ENCODE data around the gene AASDH. TPM values are rescaled to one million over a fixed set of nuclear protein-coding genes. Genes with fewer than 3 reads are reported as not detected.

AASDH gene
- total RNA-seq, 2 donors from 2014 or later = 5.4 to 33.6 TPM

DNA sequence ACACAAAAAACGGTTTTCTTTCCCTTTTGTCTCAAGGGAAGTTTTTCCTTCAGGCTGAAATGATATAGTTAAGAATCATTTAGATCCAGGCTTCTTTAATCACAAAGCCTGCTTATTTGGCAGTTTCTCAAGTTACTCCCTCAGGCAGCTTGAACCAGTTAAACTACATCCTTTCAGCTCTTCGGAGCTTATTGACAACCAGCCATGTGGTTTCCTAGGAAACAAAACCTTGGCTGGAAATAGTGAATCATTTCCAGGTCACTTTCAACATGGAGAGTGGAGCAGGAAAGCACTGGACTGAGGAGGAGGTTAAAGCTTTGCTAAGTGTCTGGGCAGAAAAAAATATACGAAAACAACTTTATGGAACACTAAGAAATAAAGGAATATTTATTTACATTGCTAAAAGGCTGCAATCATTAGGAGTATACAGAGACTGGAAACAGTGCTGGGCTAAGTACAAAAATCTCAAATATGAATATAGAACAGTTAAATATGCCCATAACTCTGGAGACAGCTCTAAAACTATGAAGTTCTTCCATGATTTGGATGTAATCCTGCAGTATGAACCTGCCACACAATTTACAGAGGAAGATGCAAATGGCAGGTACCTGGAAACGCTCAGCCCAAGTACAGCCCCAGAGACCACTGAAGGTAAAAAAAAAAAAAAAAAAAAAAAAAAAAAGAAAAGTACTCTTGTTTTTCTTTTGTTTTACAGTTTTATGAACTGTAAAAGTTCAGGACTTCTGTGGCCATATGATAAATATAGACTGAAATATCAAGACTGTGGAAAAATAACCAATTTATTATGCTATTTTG, 23.2 kb upstream of the AASDH start:
- peak; percentile 68 to 91 (median 76) for DNase-seq
- peaks cover 12% of the 10 kb centered on the region for H3K4me1 ChIP-seq
- H3K27me3 ChIP-seq = no peaks in the 10 kb centered on the region
- H3K9me3 ChIP-seq = no peaks in the 10 kb centered on the region
- H3K4me3 ChIP-seq = no peak overlapping the region
- H3K27ac ChIP-seq = peak overlapping the region in 3 of 4 donors; percentile 41 to 69 (median 69)
- TF ChIP-seq, protein P1, sequence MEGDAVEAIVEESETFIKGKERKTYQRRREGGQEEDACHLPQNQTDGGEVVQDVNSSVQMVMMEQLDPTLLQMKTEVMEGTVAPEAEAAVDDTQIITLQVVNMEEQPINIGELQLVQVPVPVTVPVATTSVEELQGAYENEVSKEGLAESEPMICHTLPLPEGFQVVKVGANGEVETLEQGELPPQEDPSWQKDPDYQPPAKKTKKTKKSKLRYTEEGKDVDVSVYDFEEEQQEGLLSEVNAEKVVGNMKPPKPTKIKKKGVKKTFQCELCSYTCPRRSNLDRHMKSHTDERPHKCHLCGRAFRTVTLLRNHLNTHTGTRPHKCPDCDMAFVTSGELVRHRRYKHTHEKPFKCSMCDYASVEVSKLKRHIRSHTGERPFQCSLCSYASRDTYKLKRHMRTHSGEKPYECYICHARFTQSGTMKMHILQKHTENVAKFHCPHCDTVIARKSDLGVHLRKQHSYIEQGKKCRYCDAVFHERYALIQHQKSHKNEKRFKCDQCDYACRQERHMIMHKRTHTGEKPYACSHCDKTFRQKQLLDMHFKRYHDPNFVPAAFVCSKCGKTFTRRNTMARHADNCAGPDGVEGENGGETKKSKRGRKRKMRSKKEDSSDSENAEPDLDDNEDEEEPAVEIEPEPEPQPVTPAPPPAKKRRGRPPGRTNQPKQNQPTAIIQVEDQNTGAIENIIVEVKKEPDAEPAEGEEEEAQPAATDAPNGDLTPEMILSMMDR (IDR thresholded peaks at IDR 0.05) = no peak
- peak in 2 of 3 donors; percentile 24 to 31 for TF ChIP-seq POLR2A (IDR thresholded peaks at IDR 0.05)
- WGBS, 2 donors = 14 to 24% methylated on average over 4 of the region's 4 CpGs
- intact Hi-C loops (cut with DNase I) = no loop called here
- ATAC-seq = peak; percentile 100
- no peaks in the 10 kb centered on the region for H3K36me3 ChIP-seq (replicated peaks in 1 of 2; ENCODE audit: insufficient read depth in 1 of 2, low read depth in 2 of 2)

DNA sequence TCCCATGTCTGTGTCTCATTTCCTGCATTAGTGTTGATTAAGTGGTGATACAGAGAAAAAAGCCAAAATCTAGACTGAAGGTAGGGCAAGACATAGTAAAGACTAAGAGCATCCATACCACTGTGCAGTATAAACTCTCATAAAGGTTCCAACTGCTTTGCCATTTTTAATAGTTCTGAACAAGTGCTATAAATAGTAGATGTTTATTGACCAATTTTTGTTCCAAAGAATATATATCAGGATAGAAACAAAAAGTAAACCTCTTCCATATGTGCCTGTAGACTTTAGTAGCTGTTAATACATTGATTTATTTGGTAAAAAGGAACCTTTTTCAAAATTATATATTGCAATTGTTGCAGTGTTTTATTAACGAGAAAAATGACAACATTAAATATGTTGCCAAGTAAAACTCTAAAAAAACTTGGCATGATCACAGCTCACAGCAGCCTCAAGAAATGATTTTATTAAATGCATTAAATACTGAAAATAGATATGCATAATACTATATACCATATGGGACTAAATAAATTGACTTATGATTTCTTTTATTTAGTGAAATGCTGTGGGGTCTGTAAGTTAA, 22.3 kb upstream of the AASDH start:
- DNase-seq = no peak
- no peaks in the 10 kb centered on the region for H3K36me3 ChIP-seq (replicated peaks in 1 of 2; ENCODE audit: insufficient read depth in 1 of 2, low read depth in 2 of 2)
- no peaks in the 10 kb centered on the region for H3K9me3 ChIP-seq
- ATAC-seq = no peak
- H3K4me3 ChIP-seq = no peak overlapping the region
- H3K27me3 ChIP-seq = no peaks in the 10 kb centered on the region
- peaks cover 12% of the 10 kb centered on the region for H3K4me1 ChIP-seq
- 3 to 4% methylated on average over 1 of the region's 1 CpG for WGBS, 2 donors
- TF ChIP-seq, protein P1 (IDR thresholded peaks at IDR 0.05) = no peak
- TF ChIP-seq POLR2A (IDR thresholded peaks at IDR 0.05) = no peak
- H3K27ac ChIP-seq = peak overlapping the region in 3 of 4 donors; percentile 41 to 69 (median 69)
- intact Hi-C loops (cut with DNase I) = no loop called here

DNA sequence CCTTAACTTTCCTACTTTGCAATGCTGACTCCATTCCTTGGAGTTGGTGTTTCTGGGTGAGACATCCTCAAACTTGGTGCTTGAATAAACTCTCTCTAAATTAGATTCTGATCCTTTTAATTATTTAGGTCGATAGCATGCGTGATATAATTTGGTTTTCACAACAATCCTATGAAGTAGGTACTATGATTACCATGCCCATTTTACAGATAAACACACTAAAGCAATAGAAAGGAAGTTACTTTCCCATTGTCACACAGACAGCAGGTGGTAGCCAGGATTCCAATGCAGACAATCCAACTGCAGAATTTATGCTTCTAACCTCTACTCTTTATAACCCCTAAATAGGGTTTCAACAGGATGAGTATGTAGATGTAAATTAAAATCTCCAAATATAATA, 21.7 kb upstream of the AASDH start:
- no peak for ATAC-seq
- Histone ChIP-seq H3K36me3 (replicated peaks in 1 of 2; ENCODE audit: insufficient read depth in 1 of 2, low read depth in 2 of 2) (no peaks in the 10 kb centered on the region), H3K4me3 (no peak overlapping the region), H3K4me1 (peaks cover 12% of the 10 kb centered on the region), H3K9me3 (no peaks in the 10 kb centered on the region), H3K27me3 (no peaks in the 10 kb centered on the region), H3K27ac (no peak overlapping the region)
- 84 to 86% methylated on average over 2 of the region's 2 CpGs for WGBS, 2 donors
- intact Hi-C loops (cut with DNase I) = no loop called here
- no peak for TF ChIP-seq POLR2A (IDR thresholded peaks at IDR 0.05)
- no peak for DNase-seq

DNA sequence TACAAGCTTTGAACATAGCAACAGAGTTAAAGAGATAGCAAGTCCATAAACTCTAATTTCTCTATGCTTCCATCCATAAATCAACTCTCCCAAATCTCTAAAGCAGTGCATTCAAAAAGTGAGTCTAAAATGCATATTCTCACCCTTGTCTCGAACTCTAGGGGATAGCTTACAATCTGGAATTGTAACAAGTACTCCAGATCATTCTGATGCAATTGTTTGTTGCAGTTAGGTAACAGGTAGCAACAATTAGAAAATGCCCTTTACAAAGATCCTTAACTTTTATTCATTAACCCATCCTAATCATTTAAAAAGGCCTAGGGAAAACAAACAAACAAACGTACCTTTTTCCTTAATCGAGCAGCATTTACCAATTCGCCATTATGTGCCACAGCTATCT, 18.9 kb upstream of the AASDH start:
- Histone ChIP-seq H3K27me3 (no peaks in the 10 kb centered on the region), H3K27ac (no peak overlapping the region), H3K4me1 (peaks cover 12% of the 10 kb centered on the region), H3K36me3 (replicated peaks in 1 of 2; ENCODE audit: insufficient read depth in 1 of 2, low read depth in 2 of 2) (no peaks in the 10 kb centered on the region), H3K4me3 (no peak overlapping the region), H3K9me3 (no peaks in the 10 kb centered on the region)
- 84% methylated on average over 4 of the region's 4 CpGs for WGBS, 2 donors
- no peak for DNase-seq
- TF ChIP-seq, protein P1 (IDR thresholded peaks at IDR 0.05) = no peak
- ATAC-seq = no peak
- intact Hi-C loops (cut with DNase I) = no loop called here

DNA sequence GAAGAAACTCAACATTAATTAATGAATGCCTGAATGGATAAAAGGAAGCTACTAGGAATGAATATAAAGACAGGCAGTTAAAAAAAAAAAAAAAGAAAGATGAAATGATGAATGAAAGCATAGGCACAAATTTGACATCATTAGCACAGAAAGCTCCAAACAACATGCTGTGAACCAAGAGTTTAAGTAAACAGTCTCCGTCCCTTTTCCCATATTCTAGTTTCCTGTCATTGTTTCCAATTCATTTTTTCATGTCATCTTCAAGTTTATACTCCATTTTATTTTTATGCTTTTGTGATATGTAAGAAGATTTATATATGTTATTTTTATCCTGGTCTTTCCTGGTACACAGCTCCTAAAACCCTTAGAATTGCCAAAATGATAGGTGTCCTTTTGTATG, 17.7 kb upstream of the AASDH start:
- no peak for ATAC-seq
- peaks cover 7% of the 10 kb centered on the region for H3K4me1 ChIP-seq
- H3K27ac ChIP-seq = no peak overlapping the region
- TF ChIP-seq POLR2A (IDR thresholded peaks at IDR 0.05) = no peak
- TF ChIP-seq, protein P1 (IDR thresholded peaks at IDR 0.05) = no peak
- peaks cover 0 to 4% of the 10 kb centered on the region in 2 donors for H3K36me3 ChIP-seq (replicated peaks in 1 of 2; ENCODE audit: insufficient read depth in 1 of 2, low read depth in 2 of 2)
- H3K4me3 ChIP-seq = no peak overlapping the region
- H3K27me3 ChIP-seq = no peaks in the 10 kb centered on the region
- DNase-seq = no peak
- no peaks in the 10 kb centered on the region for H3K9me3 ChIP-seq
- intact Hi-C loops (cut with DNase I) = no loop called here
- WGBS, 2 donors = 89% methylated on average over 1 of the region's 1 CpG

Measured in body of pancreas (tissue), 4 donors.